GM12892 (cell line): ENCODE measurements around the gene MRPS11.

Experiments used
- POLR2A ChIP-seq: IDR thresholded peaks from 2 replicates; pipeline ENCODE4 v1.6.1; 2011; ENCODE audit warnings: low read depth, low read length, control low read depth
- POLR2AphosphoS5 ChIP-seq: IDR thresholded peaks from 2 replicates; pipeline ENCODE4 v1.6.1; 2011; ENCODE audit warnings: low read depth, low read length, control low read depth
- TAF1 ChIP-seq: IDR thresholded peaks from 2 replicates; pipeline ENCODE4 v1.6.1; 2011; ENCODE audit warnings: low read depth, mild to moderate bottlenecking, control low read depth, low read length, borderline replicate concordance

GRCh38 chr15:88512078-88512477 is 44.6 kb downstream of the MRPS11 start:
- TF ChIP-seq POLR2AphosphoS5 (no peak), POLR2A (no peak), TAF1 (no peak)
